ENCODE measurements around the gene CATSPERD.
A peak's percentile ranks its signal among the peaks of the same experiment; 100 is the strongest.

The CATSPERD gene

GRCh38 chr19:5719961-5720790, at the start of gene CATSPERD, which contains the start of gene LONP1:
Gene CATSPERD, plus strand, starts transcription at chr19:5720637. Its CDS starts 101 bp downstream, at chr19:5720738.
Gene LONP1, minus strand, starts transcription at chr19:5720146. Its CDS starts 14 bp downstream, at chr19:5720132.
- DNase-seq, result peak; percentile 99

GRCh38 chr19:5671600-5671999, 48.8 kb upstream of the CATSPERD start:
- no peak for DNase-seq

GRCh38 chr19:5672708-5673459, 47.6 kb upstream of the CATSPERD start:
- no peak for DNase-seq

- no peak for DNase-seq
Measured at GRCh38 chr19:5673752-5674151, 46.7 kb upstream of the CATSPERD start.

GRCh38 chr19:5674714-5675113, 45.7 kb upstream of the CATSPERD start:
- DNase-seq, result no peak

- DNase-seq, result no peak
Measured at GRCh38 chr19:5676105-5676771, 44.2 kb upstream of the CATSPERD start.

- DNase-seq, result no peak
Measured at GRCh38 chr19:5676772-5677105, 43.7 kb upstream of the CATSPERD start.

- DNase-seq, result no peak
Measured at GRCh38 chr19:5677136-5677535, 43.3 kb upstream of the CATSPERD start.

GRCh38 chr19:5677580-5677979, 42.9 kb upstream of the CATSPERD start:
- no peak for DNase-seq

- no peak for DNase-seq
Measured at GRCh38 chr19:5678071-5678718, 42.2 kb upstream of the CATSPERD start.

- no peak for DNase-seq
Measured at GRCh38 chr19:5679289-5680083, 41.0 kb upstream of the CATSPERD start.

GRCh38 chr19:5680084-5680436, 40.4 kb upstream of the CATSPERD start:
- peak; percentile 28 for DNase-seq

- DNase-seq, result peak; percentile 99
Measured at GRCh38 chr19:5680437-5681368, 39.7 kb upstream of the CATSPERD start, which contains the start of the genes HSD11B1L and MICOS13. Gene HSD11B1L, plus strand, starts transcription at chr19:5681027. Its CDS starts 3,806 bp downstream, at chr19:5684833. Gene MICOS13, minus strand, starts transcription at chr19:5680516. Its CDS starts 30 bp downstream, at chr19:5680486.

GRCh38 chr19:5681391-5682106, 38.9 kb upstream of the CATSPERD start:
- DNase-seq, result no peak

GRCh38 chr19:5682107-5682482, 38.3 kb upstream of the CATSPERD start:
- DNase-seq, result no peak

GRCh38 chr19:5683177-5683886, 37.1 kb upstream of the CATSPERD start:
- no peak for DNase-seq

GRCh38 chr19:5684694-5685430, 35.6 kb upstream of the CATSPERD start:
- no peak for DNase-seq

- no peak for DNase-seq
Measured at GRCh38 chr19:5686326-5686646, 34.2 kb upstream of the CATSPERD start.

Data from fibroblast of skin of right biceps (primary cell).